Measurements from ENCODE around the gene RBM46.
"Not testable (repeated sequence)": the region's sequence is repeated elsewhere in the genome, so short reads cannot be mapped to it uniquely, and the experiment has no call there.

RBM46 gene

GRCh38 chr4:154872198-154872597 is 91.1 kb downstream of the RBM46 start:
- no peak overlapping the region for H3K9ac ChIP-seq (ENCODE audit: low read depth, low read length, poor library complexity, severe bottlenecking)
- no peaks in the 10 kb centered on the region for H3K9me2 ChIP-seq (replicated peaks; ENCODE audit: low read depth, low read length)
- no peak overlapping the region for H3K4me3 ChIP-seq (ENCODE audit: low read length, poor library complexity, severe bottlenecking)
- H3K4me2 ChIP-seq (ENCODE audit: low read depth, low read length, poor library complexity, severe bottlenecking) = no peak overlapping the region
- H4K20me1 ChIP-seq (ENCODE audit: insufficient read depth, low read length, poor library complexity, severe bottlenecking) = no peaks in the 10 kb centered on the region
- H3K9me3 ChIP-seq (ENCODE audit: insufficient read depth, low read depth, low read length) = no peaks in the 10 kb centered on the region
- TF ChIP-seq EZH2phosphoT487 (IDR thresholded peaks at IDR 0.05; ENCODE audit: borderline replicate concordance) = no peak
- TF ChIP-seq CTCF (conservative IDR thresholded peaks at IDR 0.05; ENCODE audit: low read length) = no peak
- H3F3A ChIP-seq (ENCODE audit: low read depth) = no peaks in the 10 kb centered on the region
- H3K4me1 ChIP-seq (ENCODE audit: insufficient read depth, low read length, poor library complexity, severe bottlenecking) = no peaks in the 10 kb centered on the region
- H2AFZ ChIP-seq (ENCODE audit: low read length) = no peak overlapping the region
- no peaks in the 10 kb centered on the region for H3K79me2 ChIP-seq (ENCODE audit: insufficient read depth, low read length)
- no peaks in the 10 kb centered on the region for H3K36me3 ChIP-seq (ENCODE audit: insufficient read depth, low read length)
- H3K27me3 ChIP-seq (ENCODE audit: insufficient read depth, low read length, poor library complexity, severe bottlenecking) = no peaks in the 10 kb centered on the region

GRCh38 chr4:154874049-154874448 is 93.0 kb downstream of the RBM46 start:
- not testable (repeated sequence) for H3K36me3 ChIP-seq (ENCODE audit: insufficient read depth, low read length); H3F3A ChIP-seq (ENCODE audit: low read depth); H3K9me2 ChIP-seq (replicated peaks; ENCODE audit: low read depth, low read length); H3K4me1 ChIP-seq (ENCODE audit: insufficient read depth, low read length, poor library complexity, severe bottlenecking); H3K79me2 ChIP-seq (ENCODE audit: insufficient read depth, low read length); H3K27me3 ChIP-seq (ENCODE audit: insufficient read depth, low read length, poor library complexity, severe bottlenecking); H3K4me2 ChIP-seq (ENCODE audit: low read depth, low read length, poor library complexity, severe bottlenecking); H4K20me1 ChIP-seq (ENCODE audit: insufficient read depth, low read length, poor library complexity, severe bottlenecking); H3K9me3 ChIP-seq (ENCODE audit: insufficient read depth, low read depth, low read length); H2AFZ ChIP-seq (ENCODE audit: low read length); H3K4me3 ChIP-seq (ENCODE audit: low read length, poor library complexity, severe bottlenecking); H3K9ac ChIP-seq (ENCODE audit: low read depth, low read length, poor library complexity, severe bottlenecking)

- H4K20me1 ChIP-seq (ENCODE audit: insufficient read depth, low read length, poor library complexity, severe bottlenecking) = no peaks in the 10 kb centered on the region
- H3K36me3 ChIP-seq (ENCODE audit: insufficient read depth, low read length) = no peaks in the 10 kb centered on the region
- H3K4me1 ChIP-seq (ENCODE audit: insufficient read depth, low read length, poor library complexity, severe bottlenecking) = no peaks in the 10 kb centered on the region
- H3K79me2 ChIP-seq (ENCODE audit: insufficient read depth, low read length) = no peaks in the 10 kb centered on the region
- H2AFZ ChIP-seq (ENCODE audit: low read length) = no peak overlapping the region
- no peaks in the 10 kb centered on the region for H3K27me3 ChIP-seq (ENCODE audit: insufficient read depth, low read length, poor library complexity, severe bottlenecking)
- H3K4me3 ChIP-seq (ENCODE audit: low read length, poor library complexity, severe bottlenecking) = no peak overlapping the region
- no peaks in the 10 kb centered on the region for H3K9me2 ChIP-seq (replicated peaks; ENCODE audit: low read depth, low read length)
- H3K9me3 ChIP-seq (ENCODE audit: insufficient read depth, low read depth, low read length) = no peaks in the 10 kb centered on the region
- H3F3A ChIP-seq (ENCODE audit: low read depth) = no peaks in the 10 kb centered on the region
- H3K4me2 ChIP-seq (ENCODE audit: low read depth, low read length, poor library complexity, severe bottlenecking) = no peak overlapping the region
- no peak for TF ChIP-seq EZH2phosphoT487 (IDR thresholded peaks at IDR 0.05; ENCODE audit: borderline replicate concordance)
- TF ChIP-seq CTCF (conservative IDR thresholded peaks at IDR 0.05; ENCODE audit: low read length) = no peak
- H3K9ac ChIP-seq (ENCODE audit: low read depth, low read length, poor library complexity, severe bottlenecking) = no peak overlapping the region
Measured at GRCh38 chr4:154877110-154877760, 96.2 kb downstream of the RBM46 start.
